ENCODE measurements around the gene PDE6B.

PDE6B gene

DNA sequence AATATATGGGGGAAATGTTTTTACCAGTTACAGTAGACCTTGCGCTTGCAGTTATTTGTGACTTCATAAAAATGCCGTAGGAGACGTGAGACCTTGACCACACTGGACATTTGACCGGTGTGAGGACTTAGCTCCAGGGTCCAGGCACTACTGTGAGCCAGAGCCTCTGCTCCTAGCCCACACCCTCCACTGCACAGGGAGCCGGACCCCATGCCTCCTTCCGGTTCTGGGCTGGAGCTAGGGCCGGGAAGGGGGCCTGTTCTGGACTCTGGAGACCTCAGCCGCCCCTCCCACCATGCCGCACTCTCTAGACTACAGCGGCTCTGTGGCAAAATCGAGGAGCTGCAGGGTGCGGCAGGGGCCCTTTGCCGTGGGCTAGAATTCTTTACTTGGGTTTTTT lies 85.5 kb downstream of the PDE6B start:
- TF ChIP-seq, protein P1, sequence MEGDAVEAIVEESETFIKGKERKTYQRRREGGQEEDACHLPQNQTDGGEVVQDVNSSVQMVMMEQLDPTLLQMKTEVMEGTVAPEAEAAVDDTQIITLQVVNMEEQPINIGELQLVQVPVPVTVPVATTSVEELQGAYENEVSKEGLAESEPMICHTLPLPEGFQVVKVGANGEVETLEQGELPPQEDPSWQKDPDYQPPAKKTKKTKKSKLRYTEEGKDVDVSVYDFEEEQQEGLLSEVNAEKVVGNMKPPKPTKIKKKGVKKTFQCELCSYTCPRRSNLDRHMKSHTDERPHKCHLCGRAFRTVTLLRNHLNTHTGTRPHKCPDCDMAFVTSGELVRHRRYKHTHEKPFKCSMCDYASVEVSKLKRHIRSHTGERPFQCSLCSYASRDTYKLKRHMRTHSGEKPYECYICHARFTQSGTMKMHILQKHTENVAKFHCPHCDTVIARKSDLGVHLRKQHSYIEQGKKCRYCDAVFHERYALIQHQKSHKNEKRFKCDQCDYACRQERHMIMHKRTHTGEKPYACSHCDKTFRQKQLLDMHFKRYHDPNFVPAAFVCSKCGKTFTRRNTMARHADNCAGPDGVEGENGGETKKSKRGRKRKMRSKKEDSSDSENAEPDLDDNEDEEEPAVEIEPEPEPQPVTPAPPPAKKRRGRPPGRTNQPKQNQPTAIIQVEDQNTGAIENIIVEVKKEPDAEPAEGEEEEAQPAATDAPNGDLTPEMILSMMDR (IDR thresholded peaks at IDR 0.05): no peak

- TF ChIP-seq, protein P1 (IDR thresholded peaks at IDR 0.05): no peak
Observed at GRCh38 chr4:712093-712492, 86.7 kb downstream of the PDE6B start.

DNA sequence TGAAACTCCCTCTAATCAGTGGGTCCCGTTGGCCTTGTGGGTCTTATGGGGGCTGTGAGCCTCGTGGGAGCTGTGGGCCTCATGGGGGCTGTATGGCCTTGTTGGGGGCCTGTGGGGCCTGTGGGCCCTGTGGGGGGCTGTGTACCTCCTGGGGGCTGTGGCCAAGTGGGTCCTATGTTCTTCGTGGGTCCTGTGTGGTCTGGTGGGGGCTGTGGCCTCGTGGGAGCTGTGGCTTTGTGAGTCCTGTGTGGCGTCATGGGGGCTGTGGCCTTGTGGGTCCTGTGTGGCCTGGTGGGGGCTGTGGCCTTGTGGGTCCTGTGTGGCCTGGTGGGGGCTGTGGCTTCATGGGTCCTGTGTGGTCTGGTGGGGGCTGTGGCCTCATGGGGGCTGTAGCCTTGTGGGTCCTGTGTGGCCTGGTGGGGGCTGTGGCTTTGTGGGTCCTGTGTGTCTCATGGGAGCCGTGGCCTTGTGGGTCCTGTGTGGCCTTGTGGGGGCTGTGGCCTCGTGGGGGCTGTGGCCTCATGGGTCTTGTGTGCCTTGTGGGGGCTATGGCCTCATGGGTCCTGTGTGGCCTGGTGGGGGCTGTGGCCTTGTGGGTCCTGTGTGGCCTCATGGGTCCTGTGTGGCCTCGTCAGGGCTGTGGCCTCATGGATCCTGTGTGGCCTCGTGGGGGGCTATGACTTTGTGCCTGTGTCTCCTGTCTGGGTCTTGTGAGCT lies 87.7 kb downstream of the PDE6B start:
- TF ChIP-seq, protein P1 (IDR thresholded peaks at IDR 0.05): no peak

GRCh38 chr4:714087-714486 lies 88.7 kb downstream of the PDE6B start:
- TF ChIP-seq, protein P1 (IDR thresholded peaks at IDR 0.05): no peak

DNA sequence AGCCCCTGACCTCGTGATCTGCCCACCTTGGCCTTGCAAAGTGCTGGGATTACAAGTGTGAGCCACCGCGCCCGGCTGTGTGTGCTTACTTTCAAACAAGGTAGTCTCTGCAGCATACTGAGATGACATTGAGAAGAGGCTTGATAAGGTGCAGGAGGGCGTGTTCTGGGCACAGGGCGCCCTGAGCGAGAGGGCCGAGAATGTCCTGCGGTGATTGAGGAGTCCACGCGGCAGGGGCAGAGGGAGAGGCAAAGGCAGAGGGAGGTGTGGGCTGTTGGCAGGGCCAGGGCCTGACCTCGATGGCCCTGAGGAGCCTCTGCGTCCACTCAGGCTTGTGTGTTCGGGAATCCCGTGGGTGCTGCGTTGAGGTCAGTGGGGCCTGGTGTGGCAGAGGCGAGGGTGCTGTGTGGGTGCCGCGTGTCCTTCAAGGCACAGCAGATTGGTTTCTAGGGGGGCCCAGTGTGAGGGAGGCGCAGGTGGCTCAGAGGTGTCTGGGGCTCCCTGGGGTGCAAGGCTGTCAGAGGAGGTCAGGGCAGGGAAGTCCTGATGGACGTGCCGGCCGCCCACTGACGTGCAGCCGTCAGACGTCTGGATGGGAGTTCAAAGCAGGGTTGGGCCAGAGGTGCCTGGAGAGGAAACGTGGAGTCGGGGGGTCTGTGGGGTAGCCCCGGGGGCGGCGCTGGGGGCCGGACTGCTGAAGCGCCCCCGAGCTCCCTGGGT lies 92.4 kb downstream of the PDE6B start:
- TF ChIP-seq, protein P1 (IDR thresholded peaks at IDR 0.05): no peak

DNA sequence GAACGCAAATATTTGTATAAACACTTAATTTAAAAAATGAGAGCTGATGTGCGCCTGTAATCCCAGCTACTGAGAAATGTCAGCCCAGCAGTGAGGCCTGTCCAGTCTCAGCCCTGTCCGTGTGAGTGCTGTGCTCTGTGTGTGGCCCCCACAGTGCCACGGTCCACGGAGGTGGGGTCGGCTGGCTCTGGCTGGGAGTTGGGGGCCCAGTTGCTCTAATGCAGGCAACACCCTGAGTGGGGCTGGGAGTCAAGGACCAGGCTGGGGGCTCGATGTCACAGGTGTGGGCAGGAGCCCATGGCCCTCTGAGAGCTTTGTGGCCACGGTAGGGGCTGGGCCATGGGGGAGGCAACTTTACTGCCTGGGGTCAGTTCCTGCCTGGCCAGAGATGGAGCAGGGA lies 93.1 kb downstream of the PDE6B start:
- TF ChIP-seq, protein P1 (IDR thresholded peaks at IDR 0.05): no peak

Data from LNCAP (cell line).